ENCODE results near the gene IER2. TPM values are rescaled to one million over a fixed set of nuclear protein-coding genes. Genes with fewer than 3 reads are reported as not detected.

The IER2 gene
- total and polyA plus RNA-seq, 2 of the 4 experiments (the other 2 are of a cell fraction) = 7.7 to 102 TPM

DNA sequence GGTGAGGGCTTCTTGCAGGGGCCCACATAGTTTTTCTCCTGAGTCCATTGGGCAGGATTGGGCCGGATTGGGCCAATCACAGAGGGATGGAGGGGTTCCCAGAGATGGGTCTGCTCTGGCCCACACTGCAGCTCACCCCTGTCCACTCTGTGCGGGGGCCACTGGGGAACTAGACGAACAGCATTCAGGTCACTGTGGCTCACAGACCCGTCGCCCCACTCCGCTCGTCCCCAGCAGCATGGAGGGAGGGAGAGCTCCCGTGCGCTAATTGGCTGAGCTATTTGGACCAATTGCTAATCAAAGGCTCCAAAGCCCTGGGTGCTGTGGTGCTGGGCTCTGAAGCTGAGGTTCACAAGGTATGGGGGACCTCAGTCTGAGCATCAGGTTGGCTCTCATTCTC lies 20.8 kb upstream of the IER2 start:
- dilution Hi-C loops (cut with HindIII; ENCODE audit: low sequenced_read_pairs, unreplicated experiment) = no loop called here
- TF ChIP-seq RCOR1 (IDR thresholded peaks at IDR 0.05; ENCODE audit: insufficient replicate concordance, low read length) (no peak), MXI1 (IDR thresholded peaks at IDR 0.05; ENCODE audit: borderline replicate concordance, low read depth, low read length) (no peak), SMC3 (IDR thresholded peaks at IDR 0.05; ENCODE audit: low read depth, low read length) (no peak), RFX5 (IDR thresholded peaks at IDR 0.05; ENCODE audit: low read depth, low read length) (no peak), CEBPB (IDR thresholded peaks at IDR 0.05; ENCODE audit: low read depth, low read length) (no peak), CHD1 (IDR thresholded peaks at IDR 0.05; ENCODE audit: low read depth, low read length) (no peak), FOS (IDR thresholded peaks at IDR 0.05; ENCODE audit: low read depth, low read length) (no peak)
- TF ChIP-seq, protein P1, sequence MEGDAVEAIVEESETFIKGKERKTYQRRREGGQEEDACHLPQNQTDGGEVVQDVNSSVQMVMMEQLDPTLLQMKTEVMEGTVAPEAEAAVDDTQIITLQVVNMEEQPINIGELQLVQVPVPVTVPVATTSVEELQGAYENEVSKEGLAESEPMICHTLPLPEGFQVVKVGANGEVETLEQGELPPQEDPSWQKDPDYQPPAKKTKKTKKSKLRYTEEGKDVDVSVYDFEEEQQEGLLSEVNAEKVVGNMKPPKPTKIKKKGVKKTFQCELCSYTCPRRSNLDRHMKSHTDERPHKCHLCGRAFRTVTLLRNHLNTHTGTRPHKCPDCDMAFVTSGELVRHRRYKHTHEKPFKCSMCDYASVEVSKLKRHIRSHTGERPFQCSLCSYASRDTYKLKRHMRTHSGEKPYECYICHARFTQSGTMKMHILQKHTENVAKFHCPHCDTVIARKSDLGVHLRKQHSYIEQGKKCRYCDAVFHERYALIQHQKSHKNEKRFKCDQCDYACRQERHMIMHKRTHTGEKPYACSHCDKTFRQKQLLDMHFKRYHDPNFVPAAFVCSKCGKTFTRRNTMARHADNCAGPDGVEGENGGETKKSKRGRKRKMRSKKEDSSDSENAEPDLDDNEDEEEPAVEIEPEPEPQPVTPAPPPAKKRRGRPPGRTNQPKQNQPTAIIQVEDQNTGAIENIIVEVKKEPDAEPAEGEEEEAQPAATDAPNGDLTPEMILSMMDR (conservative IDR thresholded peaks at IDR 0.05; ENCODE audit: low read depth, low read length) = no peak
- TF ChIP-seq, protein P2, sequence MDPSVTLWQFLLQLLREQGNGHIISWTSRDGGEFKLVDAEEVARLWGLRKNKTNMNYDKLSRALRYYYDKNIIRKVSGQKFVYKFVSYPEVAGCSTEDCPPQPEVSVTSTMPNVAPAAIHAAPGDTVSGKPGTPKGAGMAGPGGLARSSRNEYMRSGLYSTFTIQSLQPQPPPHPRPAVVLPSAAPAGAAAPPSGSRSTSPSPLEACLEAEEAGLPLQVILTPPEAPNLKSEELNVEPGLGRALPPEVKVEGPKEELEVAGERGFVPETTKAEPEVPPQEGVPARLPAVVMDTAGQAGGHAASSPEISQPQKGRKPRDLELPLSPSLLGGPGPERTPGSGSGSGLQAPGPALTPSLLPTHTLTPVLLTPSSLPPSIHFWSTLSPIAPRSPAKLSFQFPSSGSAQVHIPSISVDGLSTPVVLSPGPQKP (IDR thresholded peaks at IDR 0.05; ENCODE audit: borderline replicate concordance, low read depth, low read length) = no peak
- CTCF ChIA-PET = interaction anchor here (0.6 kb wide), 2 partner anchors 105 to 157 kb away, joined by 4 read pairs; no protein-coding TSS in a partner anchor

More for the DNA sequence above, 20.8 kb upstream of the IER2 start:
- H2AK5ac ChIP-seq (ENCODE audit: low read depth, low read length) = no peak overlapping the region
- H3K23ac ChIP-seq (ENCODE audit: low read depth, low read length) = no peak overlapping the region
- no peak overlapping the region for H3K4me2 ChIP-seq (ENCODE audit: low read depth, low read length)
- POLR2A ChIA-PET (ENCODE audit: unreplicated experiment) = no interaction called here
- H3K79me1 ChIP-seq (ENCODE audit: low read depth in 1 of 2, low read length in 2 of 2) = peaks cover 20 to 88% of the 10 kb centered on the region in 2 experiments
- H2AFZ ChIP-seq (replicated peaks; ENCODE audit: low read length, poor library complexity) = no peak overlapping the region
- WGBS, 2 experiments (ENCODE audit: extremely low coverage in 2 of 2, insufficient read length in 1 of 2) = 67% methylated on average over 1 of the region's 9 CpGs; no CpG with 5 or more reads in 1 of the 2 experiments
- no peaks in the 10 kb centered on the region for H3K9me3 ChIP-seq (ENCODE audit: control insufficient read depth, insufficient read depth, low read length)
- no peak overlapping the region for H3K9ac ChIP-seq (ENCODE audit: low read depth, low read length)
- intact Hi-C loops (cut with micrococcal nuclease) (no loop called here), in situ Hi-C loops (cut with MboI; ENCODE audit: low sequenced_read_pairs) (no loop called here)
- H3K36me3 ChIP-seq (ENCODE audit: control insufficient read depth, insufficient read depth, low read length) = peaks cover 13% of the 10 kb centered on the region
- no peak for ATAC-seq (ENCODE audit: low read depth)
- no peaks in the 10 kb centered on the region for H3K27me3 ChIP-seq (ENCODE audit: control insufficient read depth, insufficient read depth, low read length)
- H3K18ac ChIP-seq (ENCODE audit: low read depth, low read length) = no peak overlapping the region
- H3K27ac ChIP-seq (ENCODE audit: insufficient read depth, low read length) = no peak overlapping the region
- H2BK120ac ChIP-seq (ENCODE audit: low read depth, low read length) = no peak overlapping the region
- peaks cover 35% of the 10 kb centered on the region for H3K9me1 ChIP-seq (ENCODE audit: insufficient read depth, low read length)
- no peak overlapping the region for H2BK15ac ChIP-seq (ENCODE audit: low read depth, low read length)
- H3K4me1 ChIP-seq (ENCODE audit: control insufficient read depth, insufficient read depth, low read length) = peaks cover 13% of the 10 kb centered on the region; the same call in 1 of the 2 replicates
- no peak overlapping the region for H2BK20ac ChIP-seq (ENCODE audit: low read depth, low read length)
- no peak overlapping the region for H3K56ac ChIP-seq (ENCODE audit: extremely low read depth, insufficient read depth, low read length)
- no peak overlapping the region for H3K4me3 ChIP-seq (ENCODE audit: insufficient read depth, low read depth, low read length)
- no peak overlapping the region for H2AK9ac ChIP-seq (replicated peaks; ENCODE audit: low read depth, low read length, poor library complexity)
- H4K8ac ChIP-seq (ENCODE audit: low read depth in 2 of 2, low read length in 2 of 2) = no peak overlapping the region
- no peak overlapping the region for H2BK5ac ChIP-seq (ENCODE audit: low read depth, low read length, poor library complexity, severe bottlenecking)
- no TSS peak for BruUV-seq (replicated peaks)
- H3K14ac ChIP-seq (replicated peaks; ENCODE audit: low read depth, low read length) = no peak overlapping the region
- DNase-seq = no peak
- no peak overlapping the region for H4K91ac ChIP-seq (ENCODE audit: insufficient read depth, low read depth, low read length)
- no peak overlapping the region for H4K5ac ChIP-seq (ENCODE audit: low read depth, low read length)
- H4K20me1 ChIP-seq (ENCODE audit: insufficient read depth, low read length) = peaks cover 90% of the 10 kb centered on the region
- no peak overlapping the region for H3K4ac ChIP-seq (ENCODE audit: low read depth, low read length)

Data from IMR-90 (cell line).